Spleen (tissue), 11 donors: ENCODE results near the gene LSAMP. TPM values are rescaled to one million over a fixed set of nuclear protein-coding genes. Genes with fewer than 3 reads are reported as not detected.
"Not testable (repeated sequence)": the region's sequence is repeated elsewhere in the genome, so short reads cannot be mapped to it uniquely, and the experiment has no call there.

Experiments used
- DNase-seq: peaks from one replicate; pipeline ENCODE4 v3.0.0-alpha.2; 2020
- H3K27ac ChIP-seq, 8 donors: fragments of 200-600 bp; sonication (generic) in 7 of 8; 1 replicate in 4 of 8; 2 replicates in 4 of 8; pipeline versions ENCODE4 v1.5.0 to v1.8.0; 2016 to 2021; ENCODE audit warnings: inconsistent platforms in 4 of 8, mild to moderate bottlenecking in 4 of 8, moderate library complexity in 1 of 8
- H3K27me3 ChIP-seq, 7 donors: fragments of 200-600 bp; sonication (generic) in 6 of 7; replicated peaks in 1 of 7; 1 replicate in 4 of 7; 2 replicates in 3 of 7; pipeline versions ENCODE4 v1.5.0 to v1.8.0; 2016 to 2021; ENCODE audit warnings: inconsistent platforms in 3 of 7, mild to moderate bottlenecking in 1 of 7
- H3K36me3 ChIP-seq, 6 donors: fragments of 200-600 bp; sonication (generic) in 5 of 6; 1 replicate in 4 of 6; 2 replicates in 2 of 6; pipeline versions ENCODE4 v1.5.0 to v1.8.0; 2016 to 2021; ENCODE audit warnings: inconsistent platforms in 2 of 6
- H3K4me1 ChIP-seq, 6 donors: fragments of 200-600 bp; sonication (generic) in 5 of 6; 1 replicate in 3 of 6; 2 replicates in 3 of 6; pipeline versions ENCODE4 v1.5.0 to v1.8.0; 2016 to 2021; ENCODE audit warnings: inconsistent platforms in 3 of 6
- H3K4me3 ChIP-seq, 8 donors: fragments of 200-600 bp; sonication (generic) in 7 of 8; 1 replicate in 4 of 8; 2 replicates in 4 of 8; pipeline versions ENCODE4 v1.5.0 to v1.8.0; 2016 to 2021; ENCODE audit warnings: inconsistent platforms in 4 of 8, mild to moderate bottlenecking in 4 of 8, moderate library complexity in 2 of 8
- H3K9me3 ChIP-seq, 8 donors: fragments of 200-600 bp; sonication (generic) in 7 of 8; 1 replicate in 4 of 8; 2 replicates in 4 of 8; pipeline versions ENCODE4 v1.5.0 to v1.8.0; 2016 to 2021; ENCODE audit warnings: inconsistent platforms in 4 of 8
- CTCF ChIP-seq, 11 experiments: fragments of 200-600 bp in 7 of 11; fragments of 450-650 bp in 4 of 11; sonication (generic) in 4 of 11; IDR thresholded peaks in 8 of 11; conservative IDR thresholded peaks in 3 of 11; 1 replicate in 7 of 11; 2 replicates in 4 of 11; pipeline versions ENCODE4 v1.4.0 to v1.8.0; 2016 to 2021; ENCODE audit warnings: antibody characterized with exemption in 11 of 11, inconsistent platforms in 4 of 11, mild to moderate bottlenecking in 1 of 11
- POLR2A ChIP-seq, 3 donors: fragments of 450-650 bp; IDR thresholded peaks; one replicate each; pipeline ENCODE4 v1.5.1; 2017; ENCODE audit warnings: antibody characterized with exemption in 3 of 3, mild to moderate bottlenecking in 1 of 3
- POLR2AphosphoS5 ChIP-seq, 3 donors: sonication (generic); formaldehyde crosslinking; IDR thresholded peaks; one replicate each; pipeline ENCODE4 v1.5.1; 2017; ENCODE audit warnings: antibody characterized with exemption in 3 of 3
- WGBS, 5 donors: extraction: QIAGEN DNeasy Blood & Tissue Kit in 3 of 5; methylation state at CpG; one replicate each; pipeline versions ENCODE4 v1.1.5 to v1.1.7; 2013 to 2018; 5-methylcytosine and 5-hydroxymethylcytosine counted together
- intact Hi-C: fragments of 100-400 bp; cut with DNase I; formaldehyde crosslinking; loops from one replicate; pipeline ENCODE4 v1.15.0; 2023; ENCODE audit warnings: low total_unique reads
- polyA plus RNA-seq, 3 donors: library from polyadenylated mRNA; stranded (reverse); fragments of 200-250 nt; gene quantifications; one replicate each; pipeline ENCODE4 v1.2.1, GENCODE V29; 2013
- small RNA-seq, 4 donors: library from RNA; depleted of rRNA; stranded (forward); fragments of <200 nt; gene quantifications; one replicate each; pipeline ENCODE3, GENCODE V24; 2016
- total RNA-seq, 7 donors: library from RNA; depleted of rRNA in 3 of 7; stranded (reverse); fragments of >200 nt in 3 of 7; fragmentation: NEBNext Ultra II Directional in 4 of 7; extraction: Animal tissue kit (Norgen Biotek cat#: 25700) in 4 of 7; gene quantifications; one replicate each; pipeline versions ENCODE4 v1.1.0 to v1.2.1, GENCODE V29; 2016 to 2021
- donor health status: healthy with polysubstance abuse.
- donor health status: DM: no; HTN: no; CAD: no; lungs with moderate emphysema.
- donor health status: DM: no; HTN: no; CAD: no.
- donor health status: Bipolar disorder and iron deficiency.
- donor health status: healthy.
- donor health status: DM: no; HTN: no; CAD: no.
- donor health status: DM: yes; HTN: yes; CAD: no.

Gene LSAMP
- total and polyA plus RNA-seq, 10 donors = 0.45 to 6.8 (median 1.3) TPM

GRCh38 chr3:115761927-115762305, 683.4 kb downstream of the LSAMP start:
- no peaks in the 10 kb centered on the region for H3K27me3 ChIP-seq
- DNase-seq = no peak
- no peaks in the 10 kb centered on the region for H3K9me3 ChIP-seq
- H3K4me1 ChIP-seq = no peaks in the 10 kb centered on the region
- H3K27ac ChIP-seq = no peak overlapping the region
- intact Hi-C loops = no loop called here
- no peak overlapping the region for H3K4me3 ChIP-seq
- H3K36me3 ChIP-seq = no peaks in the 10 kb centered on the region
- TF ChIP-seq CTCF (IDR thresholded peaks at IDR 0.05 in 8 of 11, conservative IDR thresholded peaks at IDR 0.05 in 3 of 11) (no peak), POLR2AphosphoS5 (IDR thresholded peaks at IDR 0.05) (no peak), POLR2A (IDR thresholded peaks at IDR 0.05) (no peak)

GRCh38 chr3:115760716-115761115, 684.6 kb downstream of the LSAMP start:
- DNase-seq = no peak
- Histone ChIP-seq H3K36me3 (no peaks in the 10 kb centered on the region), H3K4me3 (no peak overlapping the region), H3K27ac (no peak overlapping the region), H3K27me3 (no peaks in the 10 kb centered on the region), H3K9me3 (no peaks in the 10 kb centered on the region), H3K4me1 (no peaks in the 10 kb centered on the region)
- WGBS, 5 donors = 80 to 90% (median 86%) methylated on average over 3 of the region's 3 CpGs
- TF ChIP-seq CTCF (IDR thresholded peaks at IDR 0.05 in 8 of 11, conservative IDR thresholded peaks at IDR 0.05 in 3 of 11) = no peak
- TF ChIP-seq POLR2A (IDR thresholded peaks at IDR 0.05) = no peak
- TF ChIP-seq POLR2AphosphoS5 (IDR thresholded peaks at IDR 0.05) = no peak
- intact Hi-C loops = no loop called here

- DNase-seq = no peak
- Histone ChIP-seq H3K27me3 (no peaks in the 10 kb centered on the region), H3K4me1 (no peaks in the 10 kb centered on the region), H3K27ac (no peak overlapping the region), H3K9me3 (no peaks in the 10 kb centered on the region), H3K36me3 (no peaks in the 10 kb centered on the region), H3K4me3 (no peak overlapping the region)
- WGBS, 5 donors = 79 to 93% (median 88%) methylated on average over 1 of the region's 1 CpG
- no peak for TF ChIP-seq CTCF (IDR thresholded peaks at IDR 0.05 in 8 of 11, conservative IDR thresholded peaks at IDR 0.05 in 3 of 11)
- intact Hi-C loops = no loop called here
Observed at GRCh38 chr3:115758076-115758763, 687.1 kb downstream of the LSAMP start.

GRCh38 chr3:115752978-115753377, 692.3 kb downstream of the LSAMP start:
- WGBS, 5 donors = 57 to 100% (median 86%) methylated on average over 1 of the region's 1 CpG
- DNase-seq, H3K9me3 ChIP-seq, intact Hi-C loops, H3K27me3 ChIP-seq, H3K4me3 ChIP-seq, H3K27ac ChIP-seq, H3K36me3 ChIP-seq, H3K4me1 ChIP-seq: not testable (repeated sequence)

Small RNA genes within 50 kb of the gene (small RNA-seq; reads per million reads assigned to genes)
- 0 reads per million in 4 donors for gene RN7SL815P
